Activated CD4-positive, alpha-beta T cell treated with anti-CD3 and anti-CD28 coated beads, Interleukin-2, amount 50 U/mL, for 4 hours (primary cell): ENCODE measurements around the gene FSTL4.

Source experiments
- DNase-seq, 2 experiments: peaks; one replicate each; pipeline ENCODE4 v3.0.0-alpha.2; 2020

Gene FSTL4

GRCh38 chr5:133421806-133422205 lies 190.5 kb downstream of the FSTL4 start:
- DNase-seq: no peak

DNA sequence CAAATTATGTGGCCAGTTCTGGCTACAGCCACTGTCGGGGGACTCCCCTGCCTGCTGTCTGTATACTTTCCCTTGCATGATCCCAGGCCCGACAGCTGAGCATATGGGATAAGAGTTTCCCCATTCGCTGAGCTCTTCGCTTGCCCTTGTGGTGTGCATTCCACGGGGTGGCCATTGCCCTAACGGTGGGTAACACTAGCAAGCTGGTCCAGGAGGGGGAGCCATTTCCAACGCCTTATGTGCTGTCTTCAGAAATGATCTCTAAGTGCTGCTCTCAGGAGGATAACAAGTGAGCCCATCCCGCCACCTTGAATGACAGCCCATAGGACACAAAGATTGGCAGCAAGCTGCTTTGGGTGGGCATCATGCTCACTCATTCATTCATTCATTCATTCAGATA lies 190.9 kb downstream of the FSTL4 start:
- no peak for DNase-seq

- DNase-seq: no peak
These were observed 191.7 kb downstream of the FSTL4 start for GRCh38 chr5:133420440-133421301.

DNA sequence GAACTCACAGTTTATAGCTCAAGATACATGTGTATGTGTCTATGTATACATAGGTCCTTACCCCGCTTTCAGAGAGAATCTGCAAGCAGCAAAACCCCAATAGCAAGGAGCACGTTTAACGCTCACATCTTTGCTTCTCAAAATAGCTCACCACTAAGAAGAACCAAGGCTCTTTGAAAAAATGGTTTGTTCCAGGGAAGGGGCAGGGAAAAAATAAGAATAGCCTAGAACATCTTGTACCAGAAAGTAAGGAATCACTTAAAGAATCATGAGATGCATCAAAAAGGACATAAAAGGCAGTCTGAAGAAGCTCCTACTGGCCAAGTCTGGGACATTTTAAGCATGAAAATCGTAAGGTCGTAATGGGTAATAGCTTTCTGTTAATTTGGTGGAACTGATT lies 196.4 kb downstream of the FSTL4 start:
- no peak for DNase-seq

- no peak for DNase-seq
These were observed 196.8 kb downstream of the FSTL4 start for GRCh38 chr5:133415506-133415905.

- DNase-seq: no peak
These were observed 199.7 kb downstream of the FSTL4 start for GRCh38 chr5:133412661-133413060.

DNA sequence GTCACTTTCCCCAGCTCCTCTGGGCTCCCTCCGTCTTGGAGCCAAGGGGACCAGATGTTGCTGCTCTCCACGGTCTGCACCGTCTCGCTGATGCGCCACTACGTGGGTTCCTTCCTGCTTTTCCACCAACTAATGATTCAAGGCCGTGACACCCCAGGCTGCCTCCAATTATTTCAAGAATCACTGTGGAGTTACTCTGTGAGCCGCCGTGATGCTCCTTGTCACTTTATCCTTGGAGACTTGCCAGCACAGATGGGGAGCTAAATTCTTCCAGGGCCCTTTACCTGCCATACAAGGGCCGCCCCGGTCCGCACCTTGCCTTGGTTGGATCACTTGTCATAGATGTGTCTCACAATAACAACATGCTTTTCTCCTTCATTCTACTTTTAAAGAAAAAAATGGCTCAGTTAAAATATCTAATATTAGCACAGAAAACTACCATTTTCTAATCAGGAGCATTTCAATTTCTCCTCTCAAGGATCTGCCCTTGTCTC lies 202.0 kb downstream of the FSTL4 start:
- DNase-seq: no peak

- no peak for DNase-seq
These were observed 203.1 kb downstream of the FSTL4 start for GRCh38 chr5:133409210-133409674.

DNA sequence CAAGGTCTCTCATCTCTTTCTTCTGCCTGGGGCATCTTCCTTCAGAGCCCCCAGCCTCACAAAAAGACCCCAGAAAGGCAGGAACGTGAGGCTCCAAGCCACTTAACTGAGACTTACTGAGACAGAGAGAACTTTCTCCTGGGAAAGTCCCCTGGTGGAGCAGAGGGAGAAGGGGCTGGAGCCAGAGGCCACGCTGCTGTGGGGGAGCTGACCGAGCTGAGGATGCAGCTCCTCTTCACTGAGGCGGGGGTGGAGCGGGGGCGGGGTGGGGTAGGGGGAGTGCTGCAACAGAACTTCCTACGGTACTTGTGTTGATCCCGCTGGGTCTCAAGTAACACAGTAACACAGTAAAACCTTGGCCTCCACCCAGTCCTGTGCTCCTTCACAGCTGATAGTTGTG lies 204.0 kb downstream of the FSTL4 start:
- no peak for DNase-seq

- no peak for DNase-seq
These were observed 205.2 kb downstream of the FSTL4 start for GRCh38 chr5:133406977-133407632.

- no peak for DNase-seq
These were observed 205.9 kb downstream of the FSTL4 start for GRCh38 chr5:133406208-133406976.

- DNase-seq: no peak
These were observed 206.9 kb downstream of the FSTL4 start for GRCh38 chr5:133405275-133406034.

GRCh38 chr5:133404724-133405123 lies 207.6 kb downstream of the FSTL4 start:
- DNase-seq: no peak

DNA sequence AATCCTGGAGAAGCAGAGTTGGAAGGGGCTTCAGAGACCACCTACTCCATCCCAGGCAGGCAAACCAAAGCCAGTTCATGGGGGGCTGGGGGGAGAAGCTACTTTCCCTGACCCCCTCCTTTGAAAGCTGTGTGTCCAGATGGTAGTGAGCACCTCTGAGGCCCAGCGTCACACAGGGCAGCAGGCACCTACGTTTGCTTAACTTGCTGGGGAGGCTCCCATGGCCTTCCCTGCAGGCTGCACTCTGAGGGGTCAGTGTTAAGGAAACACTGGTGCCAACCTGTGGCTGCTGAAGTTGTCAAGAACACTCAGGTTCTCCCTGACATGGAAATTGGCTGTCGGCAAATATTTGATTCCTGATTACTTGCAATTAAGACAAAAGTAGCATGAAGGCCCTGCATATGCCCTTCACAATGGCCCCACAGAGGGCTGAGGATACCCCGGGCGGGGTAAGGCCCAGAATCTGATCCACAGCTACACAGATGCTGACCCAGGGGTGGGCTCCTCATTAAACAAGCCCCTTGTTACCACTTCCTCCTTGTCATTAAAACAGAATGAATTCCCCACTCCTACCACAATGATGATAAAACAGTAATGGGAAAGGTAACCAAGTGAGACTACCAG lies 208.5 kb downstream of the FSTL4 start:
- DNase-seq: no peak

- no peak for DNase-seq
These were observed 209.6 kb downstream of the FSTL4 start for GRCh38 chr5:133402775-133403174.

GRCh38 chr5:133401731-133402347 lies 210.5 kb downstream of the FSTL4 start:
- DNase-seq: no peak

DNA sequence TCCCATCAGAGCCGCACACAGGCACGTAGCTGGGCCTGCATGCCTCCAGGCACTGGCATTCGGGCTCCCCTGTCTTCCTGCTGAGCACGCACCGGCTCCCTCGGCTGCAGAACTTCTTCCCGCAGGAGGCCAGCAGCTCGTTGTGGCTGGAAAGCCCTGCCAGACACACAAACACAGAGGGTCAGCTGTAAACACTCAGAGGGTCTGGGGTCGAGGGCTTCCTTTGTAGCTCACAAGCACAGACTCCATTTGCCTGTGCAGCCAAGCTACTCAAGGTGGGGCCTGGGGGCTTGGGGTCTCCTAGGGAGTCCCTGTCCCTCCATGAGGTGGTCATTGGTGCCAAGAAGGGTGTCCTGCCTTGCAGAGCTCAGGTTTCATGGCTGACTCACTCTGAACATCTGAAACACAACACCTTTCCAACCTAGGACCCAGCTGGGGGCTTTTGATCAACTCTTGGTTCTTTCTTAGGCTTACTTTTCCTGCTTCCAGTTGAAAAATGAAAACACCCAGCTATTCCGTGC lies 211.4 kb downstream of the FSTL4 start:
- DNase-seq: no peak

GRCh38 chr5:133400120-133400519 lies 212.2 kb downstream of the FSTL4 start:
- no peak for DNase-seq

GRCh38 chr5:133399247-133399891 lies 213.0 kb downstream of the FSTL4 start:
- no peak for DNase-seq

DNA sequence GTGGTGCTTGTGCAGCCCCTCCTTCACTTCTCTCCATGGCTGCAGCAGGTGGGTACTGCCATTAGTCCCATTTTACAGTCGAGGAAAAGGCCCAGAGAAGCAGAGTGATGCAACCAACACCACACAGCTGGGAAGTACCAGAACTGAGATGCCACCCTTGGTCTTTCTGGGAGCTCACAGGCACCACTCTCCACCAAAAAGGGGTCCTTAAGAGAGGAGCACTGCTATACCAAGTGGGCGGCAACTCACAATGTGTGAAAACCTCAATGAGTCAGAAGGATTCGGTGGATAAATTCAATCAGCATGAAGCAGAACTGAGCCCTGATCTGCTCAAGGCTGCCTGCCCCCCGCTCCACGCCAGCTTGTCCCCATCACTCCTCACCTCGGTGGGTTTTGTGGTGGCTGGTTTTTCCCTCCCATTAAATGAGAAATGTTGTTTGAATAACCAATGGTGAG lies 213.7 kb downstream of the FSTL4 start:
- DNase-seq: no peak
